ENCODE measurements around the gene STK10.
"Not testable (repeated sequence)": the region's sequence is repeated elsewhere in the genome, so short reads cannot be mapped to it uniquely, and the experiment has no call there.

STK10 gene

GRCh38 chr5:172020110-172020786, 167.8 kb downstream of the STK10 start:
- DNase-seq (ENCODE audit: low read depth in 1 of 2, low spot score in 1 of 2): not testable (repeated sequence)

- DNase-seq (ENCODE audit: low read depth in 1 of 2, low spot score in 1 of 2): no peak
Observed at GRCh38 chr5:172015346-172015745, 172.7 kb downstream of the STK10 start.

- no peak for DNase-seq (ENCODE audit: low read depth in 1 of 2, low spot score in 1 of 2)
Observed at GRCh38 chr5:172010278-172010677, 177.7 kb downstream of the STK10 start.

- no peak for DNase-seq (ENCODE audit: low read depth in 1 of 2, low spot score in 1 of 2)
Observed at GRCh38 chr5:172009536-172010270, 178.3 kb downstream of the STK10 start.

- no peak for DNase-seq (ENCODE audit: low read depth in 1 of 2, low spot score in 1 of 2)
Observed at GRCh38 chr5:172008689-172009141, 179.3 kb downstream of the STK10 start.

GRCh38 chr5:172008111-172008455, 179.9 kb downstream of the STK10 start:
- DNase-seq (ENCODE audit: low read depth in 1 of 2, low spot score in 1 of 2): no peak

- DNase-seq (ENCODE audit: low read depth in 1 of 2, low spot score in 1 of 2): no peak
Observed at GRCh38 chr5:172007175-172008110, 180.6 kb downstream of the STK10 start.

- peak; percentile 87 for DNase-seq (ENCODE audit: low read depth in 1 of 2, low spot score in 1 of 2)
Observed at GRCh38 chr5:172006321-172007174, 181.5 kb downstream of the STK10 start, which contains the start of gene FBXW11. FBXW11 (minus strand) TSS chr5:172006638; CDS start chr5:172006502, 136 bp downstream.

GRCh38 chr5:172005708-172006320, 182.2 kb downstream of the STK10 start:
- no peak for DNase-seq (ENCODE audit: low read depth in 1 of 2, low spot score in 1 of 2)

- no peak for DNase-seq (ENCODE audit: low read depth in 1 of 2, low spot score in 1 of 2)
Observed at GRCh38 chr5:172004824-172005237, 183.2 kb downstream of the STK10 start.

GRCh38 chr5:172003746-172004145, 184.3 kb downstream of the STK10 start:
- no peak for DNase-seq (ENCODE audit: low read depth in 1 of 2, low spot score in 1 of 2)

GRCh38 chr5:172002840-172003512, 185.0 kb downstream of the STK10 start:
- no peak for DNase-seq (ENCODE audit: low read depth in 1 of 2, low spot score in 1 of 2)

GRCh38 chr5:172002310-172002709, 185.7 kb downstream of the STK10 start:
- no peak for DNase-seq (ENCODE audit: low read depth in 1 of 2, low spot score in 1 of 2)

- DNase-seq (ENCODE audit: low read depth in 1 of 2, low spot score in 1 of 2): no peak
Observed at GRCh38 chr5:171999877-172000276, 188.1 kb downstream of the STK10 start.

GRCh38 chr5:171999100-171999499, 188.9 kb downstream of the STK10 start:
- no peak for DNase-seq (ENCODE audit: low read depth in 1 of 2, low spot score in 1 of 2)

GRCh38 chr5:171997011-171997410, 191.0 kb downstream of the STK10 start:
- DNase-seq (ENCODE audit: low read depth in 1 of 2, low spot score in 1 of 2): no peak

GRCh38 chr5:171992813-171993212, 195.2 kb downstream of the STK10 start:
- DNase-seq (ENCODE audit: low read depth in 1 of 2, low spot score in 1 of 2): no peak

GRCh38 chr5:171992305-171992704, 195.7 kb downstream of the STK10 start:
- no peak for DNase-seq (ENCODE audit: low read depth in 1 of 2, low spot score in 1 of 2)
